SHP77 (cell line): ENCODE results near the gene PTPRG.

Experiments
- DNase-seq, 2 experiments: peaks; one replicate each; lab custom pipeline; 2025; lab: John Stamatoyannopoulos, UW

PTPRG gene

GRCh38 chr3:61929617-61930016 is 368.2 kb downstream of the PTPRG start:
- no peak for DNase-seq

- DNase-seq, result no peak
Observed at GRCh38 chr3:61932499-61932898, 371.1 kb downstream of the PTPRG start.

- DNase-seq, result no peak
Observed at GRCh38 chr3:61933798-61934504, 372.6 kb downstream of the PTPRG start.

GRCh38 chr3:61934505-61934871 is 373.1 kb downstream of the PTPRG start:
- DNase-seq, result no peak

- no peak for DNase-seq
Observed at GRCh38 chr3:61935814-61936213, 374.4 kb downstream of the PTPRG start.

- DNase-seq, result peak in 1 of 2 experiments; percentile 35
Observed at GRCh38 chr3:61936344-61936937, 375.1 kb downstream of the PTPRG start.

- no peak for DNase-seq
Observed at GRCh38 chr3:61937477-61937876, 376.1 kb downstream of the PTPRG start.

GRCh38 chr3:61938878-61939549 is 377.6 kb downstream of the PTPRG start:
- no peak for DNase-seq

GRCh38 chr3:61940236-61940635 is 378.9 kb downstream of the PTPRG start:
- no peak for DNase-seq

GRCh38 chr3:61943975-61944374 is 382.6 kb downstream of the PTPRG start:
- no peak for DNase-seq

- DNase-seq, result no peak
Observed at GRCh38 chr3:61944726-61945125, 383.4 kb downstream of the PTPRG start.

GRCh38 chr3:61945657-61946056 is 384.3 kb downstream of the PTPRG start:
- no peak for DNase-seq

- DNase-seq, result no peak
Observed at GRCh38 chr3:61946570-61947324, 385.4 kb downstream of the PTPRG start.

- no peak for DNase-seq
Observed at GRCh38 chr3:61947456-61947855, 386.1 kb downstream of the PTPRG start.

- no peak for DNase-seq
Observed at GRCh38 chr3:61948699-61949305, 387.4 kb downstream of the PTPRG start.

- no peak for DNase-seq
Observed at GRCh38 chr3:61954097-61954540, 392.7 kb downstream of the PTPRG start.

- DNase-seq, result no peak
Observed at GRCh38 chr3:61955483-61955882, 394.1 kb downstream of the PTPRG start.

GRCh38 chr3:61956236-61956635 is 394.9 kb downstream of the PTPRG start:
- no peak for DNase-seq

GRCh38 chr3:61957259-61957658 is 395.9 kb downstream of the PTPRG start:
- no peak for DNase-seq

GRCh38 chr3:61960976-61961375 is 399.6 kb downstream of the PTPRG start:
- no peak for DNase-seq

- DNase-seq, result no peak
Observed at GRCh38 chr3:61961900-61962299, 400.5 kb downstream of the PTPRG start.

- DNase-seq, result no peak
Observed at GRCh38 chr3:61964566-61964965, 403.2 kb downstream of the PTPRG start.
